GM21515 (cell line): Measurements from ENCODE around the gene EIF4B.
A peak's percentile ranks its signal among the peaks of the same experiment; 100 is the strongest.
"Not testable (repeated sequence)": the region's sequence is repeated elsewhere in the genome, so short reads cannot be mapped to it uniquely, and the experiment has no call there.

ENCODE experiments used
- ATAC-seq: cut with Tn5 transposase; IDR thresholded peaks from one replicate; pipeline ENCODE4 v1.9.1; 2021; ENCODE audit not compliant: unreplicated experiment

Gene EIF4B

DNA sequence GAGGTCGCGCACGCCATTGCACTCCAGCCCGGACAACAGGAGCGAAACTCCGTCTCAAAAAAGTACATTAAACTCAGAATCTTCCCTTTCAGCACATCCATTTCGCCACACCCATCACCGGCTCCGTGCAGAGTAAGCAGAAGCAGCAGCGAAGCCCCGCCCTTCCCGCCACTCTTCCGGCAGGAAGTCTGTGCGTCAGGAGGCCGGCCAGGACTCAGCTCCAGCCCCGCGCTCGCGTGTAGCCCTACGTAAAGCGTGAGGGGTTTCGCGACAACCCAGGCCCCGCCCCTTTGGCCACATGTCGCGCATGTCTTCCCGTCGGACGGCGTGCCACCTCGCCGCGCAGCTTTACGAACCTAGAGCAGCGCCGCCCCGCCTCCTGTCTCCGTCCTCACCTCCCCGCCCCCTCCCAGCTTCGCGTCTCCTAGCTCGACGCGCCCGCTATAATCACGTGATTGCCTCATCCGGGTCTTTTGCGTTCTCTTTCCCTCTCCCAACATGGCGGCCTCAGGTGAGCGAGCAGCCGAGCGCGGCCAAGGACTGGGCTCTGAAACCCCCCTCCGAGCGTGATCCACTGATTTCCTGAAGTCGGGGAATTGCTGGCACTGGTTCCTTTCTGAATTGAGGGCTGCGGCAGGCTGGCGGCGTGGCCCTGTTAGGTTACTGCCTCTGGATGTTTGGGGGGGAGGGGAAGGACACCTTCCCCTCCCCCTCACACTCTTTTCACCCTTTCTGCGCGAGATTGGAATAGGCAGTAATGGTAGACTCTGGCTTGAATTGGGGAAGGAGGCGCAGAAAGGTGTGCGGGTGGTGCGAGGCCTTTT lies at the start of gene EIF4B:
Gene EIF4B (plus strand): TSS at position 471 of the 824 bp plus-strand sequence. CDS start 28 bp downstream, at position 499.
- peak; percentile 81 for ATAC-seq

- no peak for ATAC-seq
Measured at GRCh38 chr12:52956987-52957386, 49.3 kb upstream of the EIF4B start.

DNA sequence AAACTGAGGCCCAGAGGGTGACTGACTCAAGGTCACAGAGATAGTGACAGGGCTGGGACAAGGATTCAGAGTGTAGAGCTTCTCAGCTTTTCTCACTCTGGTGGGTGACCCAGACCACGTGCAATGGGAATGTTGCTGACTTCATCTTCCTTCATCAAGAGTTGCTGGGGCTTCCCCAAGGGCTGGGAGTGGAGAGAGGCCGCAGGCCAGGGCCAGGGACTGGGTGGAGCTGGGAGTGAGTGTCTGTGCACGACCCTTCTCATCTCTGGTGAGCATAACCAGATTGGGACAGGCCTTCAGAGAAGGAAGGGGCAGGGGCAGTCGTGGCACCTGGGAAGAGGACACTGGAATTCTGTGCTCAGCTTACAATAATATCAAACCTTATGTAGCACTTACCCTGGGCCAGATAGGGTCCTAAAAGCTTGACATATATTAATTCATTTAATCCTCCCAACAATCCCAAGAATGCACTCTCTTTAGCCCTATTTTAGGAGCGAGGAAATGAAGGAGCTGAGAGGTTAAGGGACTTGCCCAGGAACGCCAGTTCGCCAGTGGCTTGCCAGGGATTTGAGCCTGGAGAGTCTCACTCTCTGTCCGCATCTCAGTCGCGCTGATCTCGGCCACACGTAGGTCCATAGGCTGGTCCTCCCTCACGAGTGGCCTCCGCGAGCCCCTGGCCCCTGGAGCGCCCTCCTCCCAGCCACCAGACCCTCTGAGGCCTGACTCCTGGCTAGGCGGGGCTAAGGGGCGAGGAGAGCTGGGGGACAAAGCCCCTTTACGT lies 41.5 kb upstream of the EIF4B start:
- ATAC-seq: no peak

DNA sequence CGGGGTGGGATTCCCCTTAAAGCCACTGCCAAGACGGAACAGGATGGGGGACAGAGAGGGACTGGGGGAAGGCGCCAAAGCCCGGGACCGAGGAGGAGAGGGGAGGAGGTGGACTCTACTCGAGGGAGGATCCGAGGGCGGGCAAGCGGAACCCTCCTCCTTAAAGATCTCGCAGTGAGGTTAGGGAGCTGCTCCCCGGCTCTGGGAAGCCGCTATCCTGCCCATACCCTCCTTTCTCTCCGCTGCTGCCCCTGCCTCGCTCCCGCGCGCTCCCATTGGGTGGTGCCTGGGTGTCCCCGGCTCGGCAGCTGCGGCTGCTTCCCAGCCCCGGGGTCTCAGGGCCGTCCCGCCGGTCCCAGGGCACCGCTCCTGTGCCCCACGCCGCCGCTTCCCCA lies 40.9 kb upstream of the EIF4B start:
- ATAC-seq: no peak

DNA sequence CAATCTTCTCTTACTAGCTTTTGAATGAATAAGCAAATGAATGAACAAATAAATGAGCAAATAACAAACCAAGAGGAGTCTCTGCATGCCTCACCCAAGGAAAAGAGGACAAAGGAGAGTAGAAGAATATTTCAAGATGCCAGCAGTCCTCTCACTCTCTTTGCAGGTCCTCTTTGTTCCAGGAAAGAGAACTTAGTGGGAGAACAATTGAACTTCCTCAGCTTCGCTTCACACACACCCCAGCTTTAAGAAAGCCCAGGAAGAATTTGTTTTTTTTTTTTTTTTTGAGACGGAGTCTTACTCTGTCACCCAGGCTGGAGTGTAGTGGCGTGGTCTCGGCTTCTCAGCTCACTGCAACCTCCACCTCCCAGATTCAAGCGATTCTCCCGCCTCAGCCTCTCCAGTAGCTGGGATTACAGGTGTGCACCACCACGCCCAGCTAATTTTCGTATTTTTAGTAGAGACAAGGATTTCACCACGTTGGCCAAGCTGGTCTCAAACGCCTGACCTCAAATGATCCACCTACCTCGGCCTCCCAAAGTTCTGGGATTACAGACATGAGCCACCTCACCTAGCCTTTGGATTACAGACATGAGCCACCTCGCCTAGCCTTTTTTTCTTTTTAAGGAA lies 37.0 kb upstream of the EIF4B start:
- no peak for ATAC-seq

- ATAC-seq: no peak
Measured at GRCh38 chr12:52969828-52970569, 36.3 kb upstream of the EIF4B start.

DNA sequence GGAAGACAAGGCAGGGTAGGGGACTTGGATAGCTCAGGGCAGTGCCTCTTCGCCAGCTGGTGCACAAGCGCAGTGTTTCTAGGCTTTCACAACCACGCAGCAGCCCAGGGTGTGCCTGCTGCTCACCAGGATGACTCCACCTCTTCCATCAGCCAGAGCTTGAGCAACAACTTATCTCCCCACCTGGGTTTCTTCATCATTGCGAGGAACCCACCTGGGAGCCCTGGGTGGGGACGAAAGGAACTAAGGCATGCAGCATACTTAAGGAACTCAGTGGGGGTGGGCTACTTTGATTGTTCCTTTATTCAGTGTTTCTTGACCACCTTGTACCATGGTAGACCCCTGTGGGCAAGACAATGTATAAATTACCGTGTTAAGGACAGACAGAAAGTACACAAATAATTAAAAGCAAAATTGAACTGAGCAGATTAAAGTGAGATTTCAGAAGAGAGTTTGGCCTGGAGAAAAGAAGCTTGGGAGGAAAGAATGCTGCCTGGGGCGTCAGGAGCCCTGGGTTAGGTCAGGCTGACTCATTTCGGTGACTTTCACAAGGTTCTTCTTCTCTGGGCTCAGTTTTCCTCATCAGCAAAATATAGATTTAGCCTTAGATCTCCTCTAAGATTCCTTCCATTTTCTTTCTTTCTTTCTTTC lies 34.5 kb upstream of the EIF4B start:
- ATAC-seq: no peak

DNA sequence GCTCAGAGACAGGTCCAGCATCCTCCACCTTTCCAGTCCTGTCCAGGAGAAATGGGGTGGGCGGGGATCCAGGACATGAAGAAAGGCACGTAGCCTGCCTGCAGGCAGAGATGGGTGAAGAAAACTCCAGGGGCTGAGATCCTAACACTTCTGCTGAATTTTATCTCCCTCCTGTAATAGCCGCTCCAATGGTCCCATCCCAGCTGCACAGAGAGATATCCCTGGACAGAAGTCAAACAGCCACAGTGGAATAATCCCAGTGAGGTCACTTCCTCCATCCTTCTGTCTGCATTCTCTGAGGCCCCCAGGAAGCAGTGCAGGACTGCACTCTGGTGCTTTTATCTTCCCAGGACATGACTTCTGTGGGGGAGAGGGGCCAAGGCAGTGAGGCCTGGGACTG lies 31.1 kb upstream of the EIF4B start:
- ATAC-seq: no peak

DNA sequence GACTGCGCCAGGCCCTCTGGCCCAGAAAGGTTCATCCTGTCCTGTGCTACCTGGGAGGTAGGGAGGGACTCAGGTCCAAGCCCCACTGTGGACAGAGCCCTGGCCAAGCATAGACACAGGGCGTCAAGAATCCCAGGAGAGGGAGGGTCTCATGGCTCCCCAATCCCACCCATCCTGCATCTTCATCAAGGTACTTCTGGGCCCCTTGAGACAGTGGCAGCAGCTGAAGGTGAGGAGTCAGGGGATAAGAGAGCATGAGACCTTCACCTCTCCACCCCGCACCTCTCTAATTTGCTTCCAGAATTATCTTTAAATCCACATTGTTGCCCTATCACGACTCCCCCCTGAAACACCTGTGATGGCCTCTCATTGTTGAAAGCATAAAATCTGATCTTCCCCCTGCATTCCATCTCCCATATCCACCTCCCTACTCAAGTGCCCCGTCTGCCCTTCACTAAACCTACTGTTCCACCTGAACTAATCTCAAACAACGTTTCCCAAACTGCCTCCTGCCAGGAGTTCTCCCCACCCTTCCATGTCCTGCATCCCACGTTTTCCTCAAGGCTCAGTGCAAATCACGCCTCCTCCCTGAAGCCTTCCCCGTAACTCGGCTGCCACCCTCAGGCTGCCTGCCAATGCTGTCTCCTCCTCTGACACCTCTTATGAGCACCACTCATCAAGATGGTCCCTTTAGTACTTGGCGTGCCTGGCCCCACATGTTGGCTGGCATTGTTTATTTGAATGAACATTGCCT lies 30.3 kb upstream of the EIF4B start:
- ATAC-seq: no peak

GRCh38 chr12:52976574-52977071 lies 29.6 kb upstream of the EIF4B start:
- ATAC-seq: no peak

DNA sequence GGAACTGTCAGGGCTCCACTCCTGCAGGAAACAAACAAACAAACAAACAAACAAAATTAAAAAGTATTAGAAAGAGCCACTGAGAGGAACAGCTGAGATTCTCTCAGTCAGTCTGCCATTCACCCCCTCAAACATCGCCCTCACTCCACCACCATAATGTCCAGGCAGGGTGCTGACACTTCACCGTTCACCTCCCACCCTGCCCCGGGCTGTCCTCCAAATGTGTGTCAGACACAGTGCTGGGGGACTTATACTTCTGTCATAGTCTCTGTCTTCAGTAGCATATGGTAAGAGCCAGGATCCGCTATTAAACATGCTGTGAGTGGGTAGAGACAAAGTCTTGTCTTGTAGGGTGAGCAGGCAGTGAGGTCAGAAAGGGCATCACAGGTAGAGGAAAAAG lies 29.1 kb upstream of the EIF4B start:
- ATAC-seq: no peak

GRCh38 chr12:52980096-52980649 lies 26.1 kb upstream of the EIF4B start:
- ATAC-seq: no peak

- peak; percentile 72 for ATAC-seq
Measured at GRCh38 chr12:52980650-52981423, 25.4 kb upstream of the EIF4B start.

GRCh38 chr12:52984136-52984535 lies 22.1 kb upstream of the EIF4B start:
- no peak for ATAC-seq

GRCh38 chr12:52988898-52989297 lies 17.4 kb upstream of the EIF4B start:
- ATAC-seq: no peak

GRCh38 chr12:52990206-52990605 lies 16.1 kb upstream of the EIF4B start:
- no peak for ATAC-seq

GRCh38 chr12:52992240-52992639 lies 14.0 kb upstream of the EIF4B start:
- not testable (repeated sequence) for ATAC-seq

GRCh38 chr12:52992699-52993557 lies 13.3 kb upstream of the EIF4B start:
- no peak for ATAC-seq
